Natural killer cell treated with Interleukin-12 subunit alpha and Interleukin-12 subunit beta and Interleukin-15 and Interleukin-18, amount 100 ng/mL, for 72 hours (primary cell): ENCODE data around the gene PRDM2. TPM values are rescaled to one million over a fixed set of nuclear protein-coding genes. Genes with fewer than 3 reads are reported as not detected.
"Not testable (repeated sequence)": the region's sequence is repeated elsewhere in the genome, so short reads cannot be mapped to it uniquely, and the experiment has no call there.

Experiments
- ATAC-seq, 2 donors: fragments of 150-1000 bp; cut with Tn5 transposase in 1 of 2; sonication (Bioruptor Pico), chemical (Tn5 transposase) in 1 of 2; 2 replicates each; pipeline ENCODE4 v1.10.0; 2021
- DNase-seq: peaks from one replicate; pipeline ENCODE4 v3.0.0; 2022; ENCODE audit warnings: low spot score
- H3K27ac Mint-ChIP-seq, 2 donors: 1 replicate in 1 of 2; 2 replicates in 1 of 2; pipeline ENCODE4 v1.8.0; 2022; ENCODE audit warnings: mixed read lengths in 2 of 2, mild to moderate bottlenecking in 1 of 2, moderate library complexity in 1 of 2
- H3K27me3 Mint-ChIP-seq, 2 donors: 1 replicate in 1 of 2; 2 replicates in 1 of 2; pipeline ENCODE4 v1.8.0; 2022; ENCODE audit warnings: mixed read lengths in 2 of 2
- H3K36me3 Mint-ChIP-seq: one replicate; pipeline ENCODE4 v1.8.0; 2022; ENCODE audit warnings: mixed read lengths
- H3K4me1 Mint-ChIP-seq, 2 donors: 1 replicate in 1 of 2; 2 replicates in 1 of 2; pipeline ENCODE4 v1.8.0; 2022; ENCODE audit warnings: low read depth in 2 of 2, mixed read lengths in 2 of 2, mild to moderate bottlenecking in 1 of 2
- H3K4me3 Mint-ChIP-seq: one replicate; pipeline ENCODE4 v1.8.0; 2022; ENCODE audit warnings: mixed read lengths
- H3K9me3 Mint-ChIP-seq: 2 replicates; pipeline ENCODE4 v1.8.0; 2022; ENCODE audit warnings: mixed read lengths
- total RNA-seq, 2 donors: library from RNA; stranded (reverse); gene quantifications; one replicate each; pipeline ENCODE4 v1.2.3, GENCODE V29; 2022

The PRDM2 gene
- total RNA-seq, 2 donors from 2014 or later, result 80.1 to 91.3 TPM

GRCh38 chr1:13680609-13681008 lies 19.4 kb upstream of the PRDM2 start:
- not testable (repeated sequence) for DNase-seq, H3K27ac Mint-ChIP-seq, H3K36me3 Mint-ChIP-seq, H3K4me1 Mint-ChIP-seq, H3K4me3 Mint-ChIP-seq, H3K9me3 Mint-ChIP-seq, ATAC-seq
- peaks cover 10 to 13% of the 10 kb centered on the region in 2 donors for H3K27me3 Mint-ChIP-seq

GRCh38 chr1:13681921-13682320 lies 18.1 kb upstream of the PRDM2 start:
- H3K9me3 Mint-ChIP-seq, result no peaks in the 10 kb centered on the region
- H3K27ac Mint-ChIP-seq, result no peak overlapping the region
- no peak overlapping the region for H3K4me3 Mint-ChIP-seq
- DNase-seq (no peak), ATAC-seq (no peak)
- H3K4me1 Mint-ChIP-seq, result no peaks in the 10 kb centered on the region
- H3K27me3 Mint-ChIP-seq, result peaks cover 10 to 13% of the 10 kb centered on the region in 2 donors
- no peaks in the 10 kb centered on the region for H3K36me3 Mint-ChIP-seq

GRCh38 chr1:13682444-13682843 lies 17.5 kb upstream of the PRDM2 start:
- ATAC-seq (no peak), DNase-seq (no peak)
- H3K9me3 Mint-ChIP-seq, result no peaks in the 10 kb centered on the region
- H3K4me1 Mint-ChIP-seq, result no peaks in the 10 kb centered on the region
- H3K27me3 Mint-ChIP-seq, result peaks cover 10 to 13% of the 10 kb centered on the region in 2 donors
- H3K36me3 Mint-ChIP-seq, result no peaks in the 10 kb centered on the region
- H3K27ac Mint-ChIP-seq, result no peak overlapping the region
- no peak overlapping the region for H3K4me3 Mint-ChIP-seq

GRCh38 chr1:13683206-13683605 lies 16.8 kb upstream of the PRDM2 start:
- DNase-seq, result no peak
- no peaks in the 10 kb centered on the region for H3K36me3 Mint-ChIP-seq
- H3K9me3 Mint-ChIP-seq, result no peaks in the 10 kb centered on the region
- no peak overlapping the region for H3K27ac Mint-ChIP-seq
- no peak overlapping the region for H3K4me3 Mint-ChIP-seq
- ATAC-seq, result no peak
- no peaks in the 10 kb centered on the region for H3K4me1 Mint-ChIP-seq
- peaks cover 13% of the 10 kb centered on the region in 2 donors for H3K27me3 Mint-ChIP-seq

GRCh38 chr1:13687151-13687715 lies 12.8 kb upstream of the PRDM2 start:
- Mint-ChIP-seq H3K27me3 (peaks cover 12 to 17% of the 10 kb centered on the region in 2 donors), H3K36me3 (no peaks in the 10 kb centered on the region), H3K27ac (no peak overlapping the region), H3K4me3 (no peak overlapping the region), H3K9me3 (no peaks in the 10 kb centered on the region), H3K4me1 (no peaks in the 10 kb centered on the region)
- no peak for ATAC-seq
- DNase-seq, result no peak

- peaks cover 10 to 14% of the 10 kb centered on the region in 2 donors for H3K27me3 Mint-ChIP-seq
- DNase-seq, H3K9me3 Mint-ChIP-seq, ATAC-seq, H3K4me1 Mint-ChIP-seq, H3K27ac Mint-ChIP-seq, H3K36me3 Mint-ChIP-seq, H3K4me3 Mint-ChIP-seq: not testable (repeated sequence)
Observed at GRCh38 chr1:13693094-13693493, 6.9 kb upstream of the PRDM2 start.

- peaks cover 11 to 13% of the 10 kb centered on the region in 2 donors for H3K4me1 Mint-ChIP-seq
Observed at GRCh38 chr1:13694886-13695684, 4.9 kb upstream of the PRDM2 start.

GRCh38 chr1:13697738-13698137 lies 2.2 kb upstream of the PRDM2 start:
- Mint-ChIP-seq H3K27ac (no peak overlapping the region), H3K36me3 (peaks cover 11% of the 10 kb centered on the region), H3K4me3 (peak overlapping the region; percentile 9), H3K4me1 (peaks cover 27 to 33% of the 10 kb centered on the region in 2 donors), H3K27me3 (peaks cover 0 to 3% of the 10 kb centered on the region in 2 donors), H3K9me3 (peaks cover 5% of the 10 kb centered on the region)
- no peak for ATAC-seq
- no peak for DNase-seq

More at GRCh38 chr1:13694886-13695684, 4.9 kb upstream of the PRDM2 start:
- no peak overlapping the region for H3K27ac Mint-ChIP-seq
- ATAC-seq (no peak), DNase-seq (no peak)
- H3K27me3 Mint-ChIP-seq, result peaks cover under 1 to 5% of the 10 kb centered on the region in 2 donors
- no peak overlapping the region for H3K4me3 Mint-ChIP-seq
- peaks cover 5% of the 10 kb centered on the region for H3K9me3 Mint-ChIP-seq
- H3K36me3 Mint-ChIP-seq, result peaks cover 6% of the 10 kb centered on the region

- ATAC-seq (no peak), DNase-seq (no peak)
- Mint-ChIP-seq H3K9me3 (peaks cover 5% of the 10 kb centered on the region), H3K27ac (peak overlapping the region; percentile 70 to 72), H3K27me3 (peaks cover 0 to 3% of the 10 kb centered on the region in 2 donors), H3K4me1 (peaks cover 32 to 33% of the 10 kb centered on the region in 2 donors), H3K4me3 (peak overlapping the region; percentile 85), H3K36me3 (peaks cover 11% of the 10 kb centered on the region)
Observed at GRCh38 chr1:13699510-13699909, 478 bp upstream of the PRDM2 start.

GRCh38 chr1:13700521-13701270 lies 708 bp downstream of the PRDM2 start:
- Mint-ChIP-seq H3K27me3 (peaks cover 0 to 3% of the 10 kb centered on the region in 2 donors), H3K36me3 (peaks cover 11% of the 10 kb centered on the region), H3K4me3 (peak overlapping the region; percentile 98), H3K9me3 (peaks cover 5% of the 10 kb centered on the region), H3K27ac (peak overlapping the region; percentile 83 to 95), H3K4me1 (peaks cover 32 to 33% of the 10 kb centered on the region in 2 donors)
- no peak for DNase-seq
- peak; percentile 68 to 74 for ATAC-seq

- Mint-ChIP-seq H3K4me1 (peaks cover 33 to 35% of the 10 kb centered on the region in 2 donors), H3K27me3 (peaks cover 0 to 2% of the 10 kb centered on the region in 2 donors), H3K4me3 (peak overlapping the region; percentile 98), H3K27ac (peak overlapping the region; percentile 83 to 95), H3K36me3 (peaks cover 14% of the 10 kb centered on the region), H3K9me3 (peaks cover 5% of the 10 kb centered on the region)
- no peak for DNase-seq
- no peak for ATAC-seq
Observed at GRCh38 chr1:13701271-13701640, 1.3 kb downstream of the PRDM2 start.

- H3K27me3 Mint-ChIP-seq, result no peaks in the 10 kb centered on the region
- peaks cover 3% of the 10 kb centered on the region for H3K9me3 Mint-ChIP-seq
- peaks cover 33 to 36% of the 10 kb centered on the region in 2 donors for H3K4me1 Mint-ChIP-seq
- DNase-seq (no peak), ATAC-seq (peak; percentile 83 to 88)
- H3K27ac Mint-ChIP-seq, result peak overlapping the region; percentile 83 to 95
- H3K4me3 Mint-ChIP-seq, result peak overlapping the region; percentile 98
- H3K36me3 Mint-ChIP-seq, result peaks cover 17% of the 10 kb centered on the region
Observed at GRCh38 chr1:13702425-13703127, 2.6 kb downstream of the PRDM2 start.

GRCh38 chr1:13703128-13703513 lies 3.1 kb downstream of the PRDM2 start:
- Mint-ChIP-seq H3K9me3 (peaks cover 3% of the 10 kb centered on the region), H3K27ac (peak overlapping the region; percentile 83 to 95), H3K4me3 (peak overlapping the region; percentile 98), H3K4me1 (peaks cover 33 to 36% of the 10 kb centered on the region in 2 donors), H3K36me3 (peaks cover 17% of the 10 kb centered on the region), H3K27me3 (no peaks in the 10 kb centered on the region)
- no peak for ATAC-seq
- no peak for DNase-seq
